Kidney (tissue), 14 donors: Measurements from ENCODE around the gene ANKRD23. TPM values are rescaled to one million over a fixed set of nuclear protein-coding genes. Genes with fewer than 3 reads are reported as not detected.

Source experiments
- DNase-seq, 5 donors: peaks; one replicate each; pipeline ENCODE4 v3.0.0-alpha.2; 2013 to 2020
- FAIRE-seq: peaks from 2 replicates; lab custom pipeline; 2012; peaks lifted over from hg19 to GRCh38; lab: Jason Lieb, UNC
- H3K27ac ChIP-seq, 2 donors: one replicate each; pipeline ENCODE4 v1.7.0; 2013; ENCODE audit warnings: low read depth in 2 of 2, low read length in 2 of 2, inconsistent platforms in 1 of 2
- H3K27me3 ChIP-seq: one replicate; pipeline ENCODE4 v1.7.1; 2013; ENCODE audit warnings: low read length, inconsistent platforms; ENCODE audit not compliant: control insufficient read depth, insufficient read depth
- H3K36me3 ChIP-seq, 3 donors: one replicate each; pipeline versions ENCODE4 v1.7.0 to v1.7.1; 2013; ENCODE audit warnings: low read length in 3 of 3, control low read depth in 1 of 3, inconsistent platforms in 1 of 3; ENCODE audit not compliant: insufficient read depth in 3 of 3, control insufficient read depth in 2 of 3
- H3K4me1 ChIP-seq, 3 donors: one replicate each; pipeline versions ENCODE4 v1.7.0 to v1.7.1; 2013; ENCODE audit warnings: low read length in 3 of 3, inconsistent platforms in 1 of 3, low read depth in 1 of 3; ENCODE audit not compliant: control insufficient read depth in 2 of 3, insufficient read depth in 2 of 3
- H3K4me3 ChIP-seq, 3 donors: one replicate each; pipeline versions ENCODE4 v1.7.0 to v1.8.1; 2013; ENCODE audit warnings: low read length in 3 of 3, control low read depth in 1 of 3, inconsistent platforms in 1 of 3
- H3K9ac ChIP-seq, 3 donors: one replicate each; pipeline versions ENCODE4 v1.7.0 to v1.7.1; 2013; ENCODE audit warnings: low read length in 3 of 3, control low read depth in 1 of 3, inconsistent platforms in 1 of 3
- H3K9me3 ChIP-seq, 3 donors: one replicate each; pipeline versions ENCODE4 v1.7.0 to v1.7.1; 2013; ENCODE audit warnings: low read length in 3 of 3, control low read depth in 1 of 3, inconsistent platforms in 1 of 3; ENCODE audit not compliant: control insufficient read depth in 2 of 3, insufficient read depth in 1 of 3
- CTCF ChIP-seq: IDR thresholded peaks from 3 replicates; pipeline ENCODE4 v1.5.1; 2012; ENCODE audit warnings: mild to moderate bottlenecking, moderate library complexity, borderline replicate concordance; ENCODE audit not compliant: insufficient read depth; ENCODE audit errors: extremely low read depth
- intact Hi-C: fragments of 100-400 bp; cut with DNase I; formaldehyde crosslinking; loops from one replicate; pipeline ENCODE4 v1.11.1; 2022
- polyA plus RNA-seq: library from polyadenylated mRNA; stranded (reverse); fragments of 350-450 nt; fragmentation: Illumina TruSeq; extraction: RNeasy Lipid Tissue Mini Kit (QIAGEN cat#74804); gene quantifications from one replicate; pipeline ENCODE4 v1.2.3, GENCODE V29; 2014; ENCODE audit warnings: low read depth, low replicate concordance; ENCODE audit not compliant: insufficient read depth
- total RNA-seq: library from RNA; stranded (reverse); fragmentation: NEBNext Ultra II Directional; extraction: Animal tissue kit (Norgen Biotek cat#: 25700); gene quantifications from one replicate; pipeline ENCODE4 v1.2.1, GENCODE V29; 2021
- donor health status: control.
- donor health status: control.
- donor health status: control.
- donor health status: control.
- donor health status: control.
- donor health status: DM: yes; HTN: yes; CAD: no.
- donor health status: Normal renal cell carcinoma (clear cell type).

Gene ANKRD23
- total and polyA plus RNA-seq, 2 donors from 2014 or later: 1.6 to 4.0 TPM

- no peaks in the 10 kb centered on the region for H3K27me3 ChIP-seq
- peaks cover 5 to 16% (median 15%) of the 10 kb centered on the region in 3 donors for H3K36me3 ChIP-seq
- DNase-seq (peak in 1 of 5 donors; percentile 76), FAIRE-seq (no peak)
- TF ChIP-seq CTCF: no peak
- no peak overlapping the region for H3K9ac ChIP-seq
- intact Hi-C loops: loop anchor here (5.0 kb wide), 1 partner anchor 97 kb away; no protein-coding TSS in a partner anchor
- no peak overlapping the region for H3K4me3 ChIP-seq
- peaks cover 0 to 18% (median 7%) of the 10 kb centered on the region in 3 donors for H3K4me1 ChIP-seq
- H3K27ac ChIP-seq: no peak overlapping the region
- no peaks in the 10 kb centered on the region for H3K9me3 ChIP-seq
Observed at GRCh38 chr2:96860065-96861029, 16.5 kb upstream of the ANKRD23 start.

DNA sequence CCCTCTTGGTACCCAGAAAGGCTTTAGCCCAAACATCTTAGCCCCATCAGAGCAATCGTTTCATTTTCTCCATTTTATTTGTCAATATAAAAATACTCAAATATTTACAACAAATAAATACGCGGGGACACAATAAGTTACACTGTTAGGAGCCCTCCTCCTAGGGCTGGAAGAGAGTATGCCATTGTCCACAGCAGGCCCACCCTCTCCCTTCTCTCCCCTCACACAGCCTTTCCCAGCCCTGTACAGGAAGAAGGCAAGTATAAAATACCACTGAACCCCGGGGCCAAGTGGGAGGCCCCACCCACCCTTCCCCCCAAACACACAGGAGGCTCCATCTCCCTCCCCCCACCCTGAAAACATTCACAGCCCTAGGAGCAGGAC, 15.9 kb upstream of the ANKRD23 start:
- no peak for TF ChIP-seq CTCF
- H3K9ac ChIP-seq: no peak overlapping the region
- DNase-seq: peak in 1 of 5 donors; percentile 50
- FAIRE-seq: no peak
- H3K4me3 ChIP-seq: no peak overlapping the region
- no peaks in the 10 kb centered on the region for H3K9me3 ChIP-seq
- peaks cover 4 to 15% (median 15%) of the 10 kb centered on the region in 3 donors for H3K36me3 ChIP-seq
- H3K27ac ChIP-seq: peak overlapping the region in 1 of 2 donors; percentile 23
- no peaks in the 10 kb centered on the region for H3K27me3 ChIP-seq
- intact Hi-C loops: loop anchor here (5.0 kb wide), 1 partner anchor 98 kb away; no protein-coding TSS in a partner anchor
- H3K4me1 ChIP-seq: peaks cover 0 to 18% (median 7%) of the 10 kb centered on the region in 3 donors

DNA sequence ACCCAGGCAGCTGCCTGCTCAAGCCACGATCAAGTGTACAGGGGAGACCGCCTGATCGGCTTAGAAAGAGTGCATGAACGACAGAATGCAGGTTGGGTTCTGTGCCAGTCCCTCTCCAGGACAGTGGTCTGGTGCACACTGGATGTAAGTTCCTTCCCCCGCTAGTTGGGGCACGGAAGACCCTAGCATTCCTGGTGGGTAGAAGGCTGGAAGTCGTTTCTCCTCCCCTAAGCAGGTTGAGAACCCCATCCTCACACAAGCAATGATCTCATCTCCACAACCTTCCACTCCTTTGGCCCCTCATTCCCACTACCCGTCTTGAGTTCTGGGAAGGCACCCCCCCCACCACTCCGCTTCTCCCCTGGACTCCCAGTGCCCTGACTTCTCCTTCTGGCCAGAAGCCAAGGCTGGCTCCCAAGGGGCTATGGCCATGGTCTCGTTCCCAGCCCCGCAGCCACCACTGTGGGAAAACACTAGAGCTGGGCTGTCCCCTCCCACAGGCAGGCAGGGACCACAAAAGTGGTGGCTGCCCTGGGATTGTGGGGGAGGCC, 15.4 kb upstream of the ANKRD23 start:
- peaks cover 4 to 16% (median 10%) of the 10 kb centered on the region in 3 donors for H3K36me3 ChIP-seq
- TF ChIP-seq CTCF: no peak
- intact Hi-C loops: no loop called here
- H3K27ac ChIP-seq: peak overlapping the region; percentile 23 to 51
- DNase-seq (peak in 3 of 5 donors; percentile 51 to 89 (median 79)), FAIRE-seq (no peak)
- no peaks in the 10 kb centered on the region for H3K9me3 ChIP-seq
- H3K9ac ChIP-seq: no peak overlapping the region
- peaks cover 0 to 18% (median 7%) of the 10 kb centered on the region in 3 donors for H3K4me1 ChIP-seq
- H3K4me3 ChIP-seq: peak overlapping the region in 1 of 3 donors; percentile 49
- no peaks in the 10 kb centered on the region for H3K27me3 ChIP-seq
